Measurements from ENCODE around the gene ENTHD1.
"Not testable (repeated sequence)": the region's sequence is repeated elsewhere in the genome, so short reads cannot be mapped to it uniquely, and the experiment has no call there.

ENTHD1 gene

DNA sequence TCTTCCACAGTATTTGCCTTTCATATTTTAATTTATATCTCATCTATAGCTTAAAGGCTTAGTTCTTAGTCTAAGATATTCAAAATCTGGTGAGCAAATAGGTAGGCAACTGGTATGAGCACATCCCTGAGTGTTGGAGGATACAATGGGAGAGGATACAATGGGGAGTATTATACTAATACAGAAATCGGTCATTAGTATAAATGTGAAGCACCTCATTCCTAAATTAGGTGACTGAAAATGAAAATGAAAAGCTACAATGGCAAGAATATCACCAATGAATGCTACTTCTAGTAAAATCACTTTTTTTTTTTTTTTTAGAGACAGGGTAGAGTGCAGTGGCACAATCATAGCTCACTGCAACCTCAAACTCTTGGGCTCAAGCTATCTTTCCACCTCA, 21.0 kb downstream of the ENTHD1 start:
- no peak for DNase-seq (ENCODE audit: low read depth)
- TF ChIP-seq, protein P1, sequence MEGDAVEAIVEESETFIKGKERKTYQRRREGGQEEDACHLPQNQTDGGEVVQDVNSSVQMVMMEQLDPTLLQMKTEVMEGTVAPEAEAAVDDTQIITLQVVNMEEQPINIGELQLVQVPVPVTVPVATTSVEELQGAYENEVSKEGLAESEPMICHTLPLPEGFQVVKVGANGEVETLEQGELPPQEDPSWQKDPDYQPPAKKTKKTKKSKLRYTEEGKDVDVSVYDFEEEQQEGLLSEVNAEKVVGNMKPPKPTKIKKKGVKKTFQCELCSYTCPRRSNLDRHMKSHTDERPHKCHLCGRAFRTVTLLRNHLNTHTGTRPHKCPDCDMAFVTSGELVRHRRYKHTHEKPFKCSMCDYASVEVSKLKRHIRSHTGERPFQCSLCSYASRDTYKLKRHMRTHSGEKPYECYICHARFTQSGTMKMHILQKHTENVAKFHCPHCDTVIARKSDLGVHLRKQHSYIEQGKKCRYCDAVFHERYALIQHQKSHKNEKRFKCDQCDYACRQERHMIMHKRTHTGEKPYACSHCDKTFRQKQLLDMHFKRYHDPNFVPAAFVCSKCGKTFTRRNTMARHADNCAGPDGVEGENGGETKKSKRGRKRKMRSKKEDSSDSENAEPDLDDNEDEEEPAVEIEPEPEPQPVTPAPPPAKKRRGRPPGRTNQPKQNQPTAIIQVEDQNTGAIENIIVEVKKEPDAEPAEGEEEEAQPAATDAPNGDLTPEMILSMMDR (IDR thresholded peaks at IDR 0.05; ENCODE audit: control insufficient read depth, extremely low read depth, insufficient read depth), result no peak
- H3K4me3 ChIP-seq (ENCODE audit: low read depth, low read length), result no peak overlapping the region

DNA sequence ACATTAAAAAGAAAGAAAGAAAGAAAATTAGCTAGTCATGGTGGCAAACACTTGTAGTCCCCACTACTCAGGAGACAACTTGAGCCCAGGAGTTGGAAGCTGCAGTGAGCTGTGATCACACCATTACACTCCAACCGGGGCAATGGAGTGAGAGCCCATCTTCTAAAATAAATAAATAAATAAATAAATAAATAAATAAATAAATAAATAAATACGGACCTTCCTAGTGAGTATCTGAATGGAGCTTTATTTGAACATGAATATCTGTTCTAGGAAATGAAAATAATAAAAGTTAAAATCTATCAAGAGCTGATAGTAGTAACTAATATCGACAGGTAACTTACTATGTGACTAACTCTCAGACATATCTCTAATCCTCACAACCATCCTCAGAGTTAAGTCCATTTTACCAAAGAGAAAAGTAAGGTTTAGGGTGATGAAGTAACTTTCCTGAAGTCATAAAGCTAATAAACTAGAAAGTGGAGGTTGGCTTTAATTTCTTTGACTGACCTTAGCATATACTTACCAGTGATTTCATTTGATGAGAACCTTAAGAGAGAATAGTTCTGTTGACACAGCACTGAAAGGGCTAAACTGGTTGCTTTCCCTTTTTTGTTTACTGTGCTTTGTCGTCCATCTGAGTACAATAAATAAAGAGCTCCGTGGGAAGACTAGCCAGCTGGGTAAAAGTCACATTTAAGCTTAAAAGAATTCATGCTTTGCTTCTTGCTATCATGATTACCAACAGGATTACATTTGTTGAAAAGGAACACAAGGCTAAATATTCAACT, 22.4 kb downstream of the ENTHD1 start:
- peak; percentile 57 for DNase-seq (ENCODE audit: low read depth)
- 0 out of 2 replicates have a peak overlapping the region, but pooled peaks have one; percentile 13 for H3K4me3 ChIP-seq (ENCODE audit: low read depth, low read length)
- TF ChIP-seq, protein P1 (IDR thresholded peaks at IDR 0.05; ENCODE audit: control insufficient read depth, extremely low read depth, insufficient read depth), result no peak

DNA sequence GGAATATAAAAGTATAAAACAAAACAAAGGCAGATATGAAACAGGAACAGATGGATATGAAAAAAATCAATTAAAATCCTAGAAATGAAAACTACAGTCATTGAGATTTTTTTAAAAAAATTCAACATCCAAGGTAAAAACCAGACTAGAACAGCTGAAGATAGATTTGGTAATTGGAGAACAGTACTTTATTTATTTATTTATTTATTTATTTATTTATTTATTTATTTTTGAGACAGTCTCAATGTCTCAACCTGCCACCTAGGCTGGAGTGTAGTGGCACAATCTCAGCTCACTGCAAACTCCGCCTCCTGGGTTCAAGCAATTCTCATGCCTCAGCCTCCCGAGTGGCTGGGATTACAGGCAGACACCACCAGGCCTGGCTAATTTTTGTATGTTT, 23.8 kb downstream of the ENTHD1 start:
- not testable (repeated sequence) for DNase-seq (ENCODE audit: low read depth); H3K4me3 ChIP-seq (ENCODE audit: low read depth, low read length)

DNA sequence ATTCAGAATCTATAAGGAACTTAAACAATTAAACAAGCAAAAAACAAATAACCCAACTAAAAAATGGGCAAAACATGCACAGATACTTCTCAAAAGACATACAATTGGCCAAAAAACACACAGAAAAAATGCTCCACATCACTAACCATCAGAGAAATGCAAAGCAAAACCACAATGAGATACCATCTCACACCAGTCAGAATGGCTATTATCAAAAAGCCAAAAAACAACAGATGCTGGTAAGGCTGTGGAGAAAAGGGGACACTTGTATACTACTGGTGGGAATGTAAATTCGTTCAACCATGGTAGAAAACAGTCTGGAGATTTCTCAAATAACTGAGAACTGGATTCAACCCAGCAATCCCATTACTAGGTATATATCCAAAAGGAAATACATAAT, 24.8 kb downstream of the ENTHD1 start:
- TF ChIP-seq, protein P1 (IDR thresholded peaks at IDR 0.05; ENCODE audit: control insufficient read depth, extremely low read depth, insufficient read depth), result no peak
- DNase-seq (ENCODE audit: low read depth), result no peak
- no peak overlapping the region for H3K4me3 ChIP-seq (ENCODE audit: low read depth, low read length)

DNA sequence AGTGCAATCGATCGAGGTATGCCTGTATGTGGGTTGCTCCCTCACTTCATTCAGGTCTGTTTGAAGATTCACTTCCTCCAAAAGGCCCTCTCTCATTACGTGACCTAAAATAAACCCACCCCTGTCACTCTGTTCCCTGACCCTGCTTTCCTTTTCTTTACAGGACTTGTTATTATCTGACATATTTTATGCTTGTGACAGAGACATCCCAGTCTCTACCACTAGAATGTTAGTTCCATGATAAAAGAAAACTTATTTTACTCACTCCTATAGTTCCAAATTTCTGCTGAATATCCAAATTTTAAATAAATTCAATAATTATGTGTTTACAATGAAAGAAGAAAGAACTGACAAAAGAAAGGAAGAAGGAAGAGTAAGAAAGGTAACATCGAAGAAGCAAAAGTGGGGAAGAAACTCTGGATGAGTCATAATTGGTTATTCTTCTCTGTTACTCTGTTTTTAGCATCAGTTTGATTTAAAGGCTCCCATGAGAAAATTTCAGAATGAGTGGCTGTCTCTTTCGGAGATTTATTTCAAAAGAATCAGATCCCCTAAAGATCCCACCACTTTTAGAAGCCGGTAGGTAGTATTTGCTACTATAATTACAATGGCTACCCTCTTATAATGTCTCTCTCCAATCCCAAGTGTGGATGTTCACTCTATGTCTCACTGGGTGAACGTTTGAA, 33.5 kb downstream of the ENTHD1 start:
- TF ChIP-seq, protein P1 (IDR thresholded peaks at IDR 0.05; ENCODE audit: control insufficient read depth, extremely low read depth, insufficient read depth), result no peak

DNA sequence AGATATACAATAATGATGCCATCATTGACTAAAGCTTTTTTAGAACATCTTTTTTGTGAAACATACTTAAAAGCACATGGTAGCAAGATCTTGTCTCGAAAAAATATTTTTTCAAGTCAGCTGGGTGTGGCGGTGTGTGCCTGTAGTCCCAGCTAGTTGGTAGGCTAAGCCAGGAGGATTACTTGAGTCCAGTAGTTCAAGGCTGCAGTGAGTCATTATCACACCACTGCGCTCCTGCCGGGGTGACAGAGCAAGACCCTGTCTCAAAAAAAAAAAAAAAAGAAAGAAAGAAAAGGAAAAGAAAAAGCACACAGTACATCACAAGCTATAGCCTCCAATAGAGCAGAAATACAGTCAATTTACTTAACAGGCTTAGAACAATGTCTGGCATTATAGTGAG, 37.0 kb downstream of the ENTHD1 start:
- H3K4me3 ChIP-seq (ENCODE audit: low read depth, low read length), result no peak overlapping the region
- TF ChIP-seq, protein P1 (IDR thresholded peaks at IDR 0.05; ENCODE audit: control insufficient read depth, extremely low read depth, insufficient read depth), result no peak
- no peak for DNase-seq (ENCODE audit: low read depth)

More for the DNA sequence above, 33.5 kb downstream of the ENTHD1 start:
- H3K4me3 ChIP-seq (ENCODE audit: low read depth, low read length), result no peak overlapping the region
- no peak for DNase-seq (ENCODE audit: low read depth)

DNA sequence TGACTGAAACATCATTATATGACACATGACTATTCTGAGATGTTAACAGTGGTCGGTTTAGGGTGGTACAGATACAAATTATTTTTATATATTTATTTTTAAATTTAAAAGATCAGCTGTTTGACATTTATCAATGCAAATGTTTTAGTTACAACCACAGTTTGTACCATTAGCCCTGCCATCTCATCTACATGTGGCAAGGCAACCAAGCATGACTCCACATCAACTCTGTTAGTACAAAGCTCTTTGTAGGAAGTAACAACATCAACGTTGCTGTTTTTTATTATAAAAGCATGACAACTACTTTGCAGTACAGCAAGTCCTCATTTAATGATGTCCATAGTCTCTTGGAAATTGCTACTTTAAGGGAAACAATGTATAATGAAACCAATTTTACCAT, 40.8 kb downstream of the ENTHD1 start:
- H3K4me3 ChIP-seq (ENCODE audit: low read depth, low read length), result no peak overlapping the region
- TF ChIP-seq, protein P1 (IDR thresholded peaks at IDR 0.05; ENCODE audit: control insufficient read depth, extremely low read depth, insufficient read depth), result no peak
- DNase-seq (ENCODE audit: low read depth), result no peak
